ENCODE data around the gene TOM1.

DNA sequence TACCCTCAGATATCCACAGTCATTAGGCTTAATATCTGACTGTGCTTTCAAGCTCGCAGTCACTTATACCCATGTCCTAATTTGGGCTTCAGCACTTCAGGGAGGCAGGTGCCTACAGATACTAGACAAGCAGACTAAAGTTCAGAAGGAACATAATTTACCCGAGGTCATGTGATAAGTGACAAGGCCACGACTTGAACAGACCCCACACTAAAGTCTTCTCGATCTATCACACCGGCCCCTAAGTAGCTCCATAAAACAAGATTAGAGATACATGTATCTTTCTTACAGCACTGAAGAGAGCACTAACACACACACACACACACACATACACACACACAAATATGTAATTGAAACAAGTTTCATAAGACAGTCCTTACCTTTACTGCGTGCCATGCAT is 32.6 kb downstream of the TOM1 start:
- TF ChIP-seq TAF1 (IDR thresholded peaks at IDR 0.05; ENCODE audit: low read depth), result no peak
- no peak for TF ChIP-seq RAD21 (IDR thresholded peaks at IDR 0.05; ENCODE audit: low read depth)
- TF ChIP-seq, protein P1, sequence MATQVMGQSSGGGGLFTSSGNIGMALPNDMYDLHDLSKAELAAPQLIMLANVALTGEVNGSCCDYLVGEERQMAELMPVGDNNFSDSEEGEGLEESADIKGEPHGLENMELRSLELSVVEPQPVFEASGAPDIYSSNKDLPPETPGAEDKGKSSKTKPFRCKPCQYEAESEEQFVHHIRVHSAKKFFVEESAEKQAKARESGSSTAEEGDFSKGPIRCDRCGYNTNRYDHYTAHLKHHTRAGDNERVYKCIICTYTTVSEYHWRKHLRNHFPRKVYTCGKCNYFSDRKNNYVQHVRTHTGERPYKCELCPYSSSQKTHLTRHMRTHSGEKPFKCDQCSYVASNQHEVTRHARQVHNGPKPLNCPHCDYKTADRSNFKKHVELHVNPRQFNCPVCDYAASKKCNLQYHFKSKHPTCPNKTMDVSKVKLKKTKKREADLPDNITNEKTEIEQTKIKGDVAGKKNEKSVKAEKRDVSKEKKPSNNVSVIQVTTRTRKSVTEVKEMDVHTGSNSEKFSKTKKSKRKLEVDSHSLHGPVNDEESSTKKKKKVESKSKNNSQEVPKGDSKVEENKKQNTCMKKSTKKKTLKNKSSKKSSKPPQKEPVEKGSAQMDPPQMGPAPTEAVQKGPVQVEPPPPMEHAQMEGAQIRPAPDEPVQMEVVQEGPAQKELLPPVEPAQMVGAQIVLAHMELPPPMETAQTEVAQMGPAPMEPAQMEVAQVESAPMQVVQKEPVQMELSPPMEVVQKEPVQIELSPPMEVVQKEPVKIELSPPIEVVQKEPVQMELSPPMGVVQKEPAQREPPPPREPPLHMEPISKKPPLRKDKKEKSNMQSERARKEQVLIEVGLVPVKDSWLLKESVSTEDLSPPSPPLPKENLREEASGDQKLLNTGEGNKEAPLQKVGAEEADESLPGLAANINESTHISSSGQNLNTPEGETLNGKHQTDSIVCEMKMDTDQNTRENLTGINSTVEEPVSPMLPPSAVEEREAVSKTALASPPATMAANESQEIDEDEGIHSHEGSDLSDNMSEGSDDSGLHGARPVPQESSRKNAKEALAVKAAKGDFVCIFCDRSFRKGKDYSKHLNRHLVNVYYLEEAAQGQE (IDR thresholded peaks at IDR 0.05; ENCODE audit: low read depth), result no peak
- TF ChIP-seq FOXM1 (IDR thresholded peaks at IDR 0.05; ENCODE audit: borderline replicate concordance, low read depth), result no peak
- TF ChIP-seq, protein P2, sequence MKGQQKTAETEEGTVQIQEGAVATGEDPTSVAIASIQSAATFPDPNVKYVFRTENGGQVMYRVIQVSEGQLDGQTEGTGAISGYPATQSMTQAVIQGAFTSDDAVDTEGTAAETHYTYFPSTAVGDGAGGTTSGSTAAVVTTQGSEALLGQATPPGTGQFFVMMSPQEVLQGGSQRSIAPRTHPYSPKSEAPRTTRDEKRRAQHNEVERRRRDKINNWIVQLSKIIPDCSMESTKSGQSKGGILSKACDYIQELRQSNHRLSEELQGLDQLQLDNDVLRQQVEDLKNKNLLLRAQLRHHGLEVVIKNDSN (IDR thresholded peaks at IDR 0.05), result no peak
- TF ChIP-seq CEBPB (IDR thresholded peaks at IDR 0.05), result no peak
- no peak for TF ChIP-seq EGR1 (IDR thresholded peaks at IDR 0.05)
- TF ChIP-seq NFIC (IDR thresholded peaks at IDR 0.05), result no peak
- TF ChIP-seq, protein P3, sequence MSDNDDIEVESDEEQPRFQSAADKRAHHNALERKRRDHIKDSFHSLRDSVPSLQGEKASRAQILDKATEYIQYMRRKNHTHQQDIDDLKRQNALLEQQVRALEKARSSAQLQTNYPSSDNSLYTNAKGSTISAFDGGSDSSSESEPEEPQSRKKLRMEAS (IDR thresholded peaks at IDR 0.05), result no peak
- TF ChIP-seq CREB1 (IDR thresholded peaks at IDR 0.05; ENCODE audit: low read depth), result no peak
